Karpas-422 (cell line): ENCODE results near the gene INO80B. TPM values are rescaled to one million over a fixed set of nuclear protein-coding genes. Genes with fewer than 3 reads are reported as not detected.

Experiments used
- DNase-seq: peaks from one replicate; pipeline ENCODE4 v3.0.0-alpha.2; 2015
- H2AFZ ChIP-seq: fragments of 200-600 bp; sonication (generic); 2 replicates; pipeline ENCODE4 v1.6.1; 2014; ENCODE audit warnings: antibody characterized with exemption, low read length, mixed read lengths
- H3K27ac ChIP-seq: fragments of 200-600 bp; sonication (generic); 2 replicates; pipeline ENCODE4 v1.5.1; 2014; ENCODE audit warnings: mild to moderate bottlenecking, low read length, moderate library complexity
- H3K27me3 ChIP-seq: fragments of 200-600 bp; sonication (generic); 2 replicates; pipeline ENCODE4 v1.6.1; 2014; ENCODE audit warnings: low read length, mixed read lengths
- H3K36me3 ChIP-seq: fragments of 200-600 bp; sonication (generic); 2 replicates; pipeline ENCODE4 v1.6.1; 2014; ENCODE audit warnings: low read length, mixed read lengths; ENCODE audit not compliant: insufficient read depth
- H3K4me1 ChIP-seq: fragments of 200-600 bp; sonication (generic); 2 replicates; pipeline ENCODE4 v1.6.1; 2014; ENCODE audit warnings: mild to moderate bottlenecking, low read length, mixed read lengths
- H3K4me2 ChIP-seq: fragments of 200-600 bp; sonication (generic); 2 replicates; pipeline ENCODE4 v1.6.1; 2014; ENCODE audit warnings: low read length, low read depth, mild to moderate bottlenecking; ENCODE audit not compliant: poor library complexity, severe bottlenecking
- H3K4me3 ChIP-seq: fragments of 200-600 bp; sonication (generic); 2 replicates; pipeline ENCODE4 v1.5.1; 2014; ENCODE audit warnings: mild to moderate bottlenecking, antibody characterized with exemption, low read length, mixed read lengths
- H3K79me2 ChIP-seq: fragments of 200-600 bp; sonication (generic); 2 replicates; pipeline ENCODE4 v1.6.1; 2014; ENCODE audit warnings: mild to moderate bottlenecking, low read length, mixed read lengths
- H3K9ac ChIP-seq: fragments of 200-600 bp; sonication (generic); 2 replicates; pipeline ENCODE4 v1.6.0; 2014; ENCODE audit warnings: low read length
- H3K9me2 ChIP-seq: fragments of 200-600 bp; sonication (generic), shearing (Covaris generic); replicated peaks from 2 replicates; pipeline ENCODE4 v1.6.0; 2014; ENCODE audit warnings: mild to moderate bottlenecking, low read length, moderate library complexity; ENCODE audit not compliant: insufficient read depth
- H3K9me3 ChIP-seq: fragments of 300-700, 200-600 bp; sonication (generic); 2 replicates; pipeline ENCODE4 v1.6.1; 2014; ENCODE audit warnings: low read length, mixed read lengths
- H4K20me1 ChIP-seq: fragments of 200-600 bp; sonication (generic); 2 replicates; pipeline ENCODE4 v1.6.1; 2014; ENCODE audit warnings: mild to moderate bottlenecking, antibody characterized with exemption, low read length, low read depth; ENCODE audit not compliant: insufficient read depth
- total RNA-seq: library from RNA; depleted of rRNA; stranded (reverse); fragments of >200 nt; shearing (Covaris generic); gene quantifications from 2 replicates; pipeline ENCODE4 v1.2.3, GENCODE V29; 2014; ENCODE audit warnings: low replicate concordance

Gene INO80B
- total RNA-seq, 1 experiment from 2014 or later, result 29.3 TPM

- Histone ChIP-seq H3K79me2 (peaks cover 19% of the 10 kb centered on the region), H3K4me3 (peak overlapping the region; percentile 84; the same call in 1 of the 2 replicates), H3K4me1 (peaks cover 48% of the 10 kb centered on the region), H4K20me1 (no peaks in the 10 kb centered on the region), H3K4me2 (peak overlapping the region; percentile 91), H3K27ac (peak overlapping the region; percentile 23; the same call in 1 of the 2 replicates), H3K9me3 (no peaks in the 10 kb centered on the region), H3K27me3 (no peaks in the 10 kb centered on the region), H3K9me2 (no peaks in the 10 kb centered on the region), H3K9ac (peak overlapping the region; percentile 86), H3K36me3 (peaks cover 15% of the 10 kb centered on the region), H2AFZ (no peak overlapping the region)
- DNase-seq, result no peak
Measured at GRCh38 chr2:74423231-74424095, 31.4 kb upstream of the INO80B start.

GRCh38 chr2:74424139-74424992, 30.5 kb upstream of the INO80B start:
- Histone ChIP-seq H4K20me1 (no peaks in the 10 kb centered on the region), H2AFZ (no peak overlapping the region), H3K9ac (peak overlapping the region; percentile 86), H3K4me3 (no peak overlapping the region), H3K4me2 (peak overlapping the region; percentile 91), H3K9me3 (no peaks in the 10 kb centered on the region), H3K9me2 (no peaks in the 10 kb centered on the region), H3K27me3 (no peaks in the 10 kb centered on the region), H3K36me3 (peaks cover 15% of the 10 kb centered on the region), H3K27ac (peak overlapping the region; percentile 23; the same call in 1 of the 2 replicates), H3K4me1 (peaks cover 44% of the 10 kb centered on the region), H3K79me2 (peaks cover 19% of the 10 kb centered on the region)
- DNase-seq, result no peak

GRCh38 chr2:74424995-74425406, 29.9 kb upstream of the INO80B start:
- Histone ChIP-seq H3K36me3 (peaks cover 15% of the 10 kb centered on the region), H4K20me1 (no peaks in the 10 kb centered on the region), H3K27me3 (no peaks in the 10 kb centered on the region), H3K79me2 (peaks cover 19% of the 10 kb centered on the region), H2AFZ (no peak overlapping the region), H3K4me2 (no peak overlapping the region), H3K9ac (no peak overlapping the region), H3K4me3 (no peak overlapping the region), H3K27ac (no peak overlapping the region), H3K9me2 (no peaks in the 10 kb centered on the region), H3K4me1 (peaks cover 38% of the 10 kb centered on the region), H3K9me3 (no peaks in the 10 kb centered on the region)
- DNase-seq, result no peak

GRCh38 chr2:74425523-74425922, 29.4 kb upstream of the INO80B start:
- no peak overlapping the region for H3K27ac ChIP-seq
- H2AFZ ChIP-seq, result no peak overlapping the region
- H3K4me3 ChIP-seq, result no peak overlapping the region
- H3K4me2 ChIP-seq, result no peak overlapping the region
- no peak overlapping the region for H3K9ac ChIP-seq
- no peaks in the 10 kb centered on the region for H4K20me1 ChIP-seq
- H3K9me3 ChIP-seq, result no peaks in the 10 kb centered on the region
- no peaks in the 10 kb centered on the region for H3K9me2 ChIP-seq
- peaks cover 15% of the 10 kb centered on the region for H3K36me3 ChIP-seq
- no peaks in the 10 kb centered on the region for H3K27me3 ChIP-seq
- peaks cover 33% of the 10 kb centered on the region for H3K4me1 ChIP-seq
- peaks cover 19% of the 10 kb centered on the region for H3K79me2 ChIP-seq
- DNase-seq, result no peak

- Histone ChIP-seq H3K9me3 (no peaks in the 10 kb centered on the region), H3K4me2 (no peak overlapping the region), H3K9ac (no peak overlapping the region), H3K27me3 (no peaks in the 10 kb centered on the region), H3K27ac (no peak overlapping the region), H4K20me1 (no peaks in the 10 kb centered on the region), H3K36me3 (peaks cover 15% of the 10 kb centered on the region), H3K9me2 (no peaks in the 10 kb centered on the region), H3K4me3 (no peak overlapping the region), H3K79me2 (peaks cover 19% of the 10 kb centered on the region), H3K4me1 (peaks cover 25% of the 10 kb centered on the region), H2AFZ (no peak overlapping the region)
- no peak for DNase-seq
Measured at GRCh38 chr2:74426181-74426758, 28.6 kb upstream of the INO80B start.

GRCh38 chr2:74427551-74427950, 27.3 kb upstream of the INO80B start:
- Histone ChIP-seq H3K9me3 (no peaks in the 10 kb centered on the region), H4K20me1 (no peaks in the 10 kb centered on the region), H3K9ac (no peak overlapping the region), H3K27me3 (no peaks in the 10 kb centered on the region), H3K4me2 (no peak overlapping the region), H3K9me2 (no peaks in the 10 kb centered on the region), H3K79me2 (peaks cover 11% of the 10 kb centered on the region), H3K4me1 (peaks cover 20% of the 10 kb centered on the region), H3K27ac (no peak overlapping the region), H3K36me3 (peaks cover 15% of the 10 kb centered on the region), H2AFZ (no peak overlapping the region), H3K4me3 (no peak overlapping the region)
- DNase-seq, result no peak

- H3K27ac ChIP-seq, result no peak overlapping the region
Measured at GRCh38 chr2:74428675-74429074, 26.2 kb upstream of the INO80B start.

More at GRCh38 chr2:74428675-74429074, 26.2 kb upstream of the INO80B start:
- H3K9me2 ChIP-seq, result no peaks in the 10 kb centered on the region
- H3K9me3 ChIP-seq, result no peaks in the 10 kb centered on the region
- H3K4me1 ChIP-seq, result peaks cover 9% of the 10 kb centered on the region
- no peak overlapping the region for H3K4me3 ChIP-seq
- H3K4me2 ChIP-seq, result no peak overlapping the region
- no peak overlapping the region for H2AFZ ChIP-seq
- no peak for DNase-seq
- no peaks in the 10 kb centered on the region for H4K20me1 ChIP-seq
- peaks cover under 1% of the 10 kb centered on the region; the same call in 1 of the 2 replicates for H3K79me2 ChIP-seq
- no peak overlapping the region for H3K9ac ChIP-seq
- H3K27me3 ChIP-seq, result no peaks in the 10 kb centered on the region
- H3K36me3 ChIP-seq, result peaks cover 15% of the 10 kb centered on the region
